SU-DHL-6 (cell line): ENCODE data around the gene DLD.

Experiments
- H2AFZ ChIP-seq: fragments of 200-600 bp; sonication (generic); 2 replicates; pipeline ENCODE4 v1.6.1; 2014; ENCODE audit warnings: low read depth, mild to moderate bottlenecking, moderate library complexity, mixed read lengths, antibody characterized with exemption, low read length; ENCODE audit not compliant: severe bottlenecking
- H3F3A ChIP-seq: fragments of 200-600 bp; shearing (Covaris generic); 2 replicates; pipeline ENCODE4 v1.6.0; 2016; ENCODE audit warnings: antibody characterized with exemption, mild to moderate bottlenecking; ENCODE audit not compliant: insufficient read depth
- H3K27ac ChIP-seq: fragments of 200-600 bp; sonication (generic); 2 replicates; pipeline ENCODE4 v1.5.1; 2016; ENCODE audit warnings: low read depth, mild to moderate bottlenecking, low read length, moderate library complexity, mixed read lengths
- H3K27me3 ChIP-seq: fragments of 200-600 bp; sonication (generic), shearing (Covaris generic); 2 replicates; pipeline ENCODE4 v1.6.0; 2014; ENCODE audit warnings: mild to moderate bottlenecking, low read length
- H3K36me3 ChIP-seq: fragments of 200-600 bp; sonication (generic); 2 replicates; pipeline ENCODE4 v1.6.1; 2014; ENCODE audit warnings: mild to moderate bottlenecking, low read length, mixed read lengths
- H3K4me2 ChIP-seq: fragments of 300-600, 200-600 bp; shearing (Covaris generic), sonication (generic); 2 replicates; pipeline ENCODE4 v1.6.0; 2014; ENCODE audit warnings: low read length, low read depth, mild to moderate bottlenecking; ENCODE audit not compliant: poor library complexity, severe bottlenecking
- H3K4me3 ChIP-seq: fragments of 200-600 bp; sonication (generic); 2 replicates; pipeline ENCODE4 v1.5.1; 2014; ENCODE audit warnings: antibody characterized with exemption, low read length, mild to moderate bottlenecking, mixed read lengths; ENCODE audit not compliant: insufficient read depth, poor library complexity, severe bottlenecking
- H3K79me2 ChIP-seq: fragments of 200-600 bp; sonication (generic); 2 replicates; pipeline ENCODE4 v1.6.1; 2014; ENCODE audit warnings: mild to moderate bottlenecking, low read length, moderate library complexity; ENCODE audit not compliant: insufficient read depth
- H3K9ac ChIP-seq: fragments of 200-600 bp; sonication (generic); 2 replicates; pipeline ENCODE4 v1.7.0; 2014; ENCODE audit warnings: mild to moderate bottlenecking, low read length
- H3K9me2 ChIP-seq: fragments of 200-600 bp; sonication (generic); replicated peaks from 2 replicates; pipeline ENCODE4 v1.6.1; 2014; ENCODE audit warnings: low read length; ENCODE audit not compliant: insufficient read depth
- H3K9me3 ChIP-seq: fragments of 200-600 bp; sonication (generic); 2 replicates; pipeline ENCODE4 v1.6.1; 2014; ENCODE audit warnings: low read length, mixed read lengths; ENCODE audit not compliant: insufficient read depth
- H4K20me1 ChIP-seq: fragments of 200-600 bp; sonication (generic); 2 replicates; pipeline ENCODE4 v1.6.1; 2014; ENCODE audit warnings: low read depth, mild to moderate bottlenecking, antibody characterized with exemption, low read length, moderate library complexity, mixed read lengths
- CTCF ChIP-seq: fragments of 200-600 bp; sonication (generic); IDR thresholded peaks from one replicate; pipeline ENCODE4 v1.5.1; 2017; ENCODE audit warnings: antibody characterized with exemption, mild to moderate bottlenecking, low read length, moderate library complexity; ENCODE audit not compliant: insufficient read depth, poor library complexity, severe bottlenecking
- EZH2phosphoT487 ChIP-seq: fragments of 200-600 bp; sonication (generic), shearing (Covaris generic); conservative IDR thresholded peaks from 2 replicates; pipeline ENCODE4 v1.6.1; 2018; ENCODE audit warnings: mild to moderate bottlenecking, antibody characterized with exemption, low read length, moderate library complexity, mixed read lengths

The DLD gene

GRCh38 chr7:107938456-107939250, 47.7 kb downstream of the DLD start:
- Histone ChIP-seq H3K27ac (no peak overlapping the region), H3K9me2 (no peaks in the 10 kb centered on the region), H2AFZ (no peak overlapping the region), H3K4me2 (no peak overlapping the region), H3K79me2 (no peaks in the 10 kb centered on the region), H3K27me3 (no peaks in the 10 kb centered on the region), H3K4me3 (no peak overlapping the region), H3K9ac (no peak overlapping the region), H3F3A (0 out of 2 replicates have a peak, but pooled peaks cover 4% of the 10 kb centered on the region), H3K36me3 (no peaks in the 10 kb centered on the region), H3K9me3 (no peaks in the 10 kb centered on the region), H4K20me1 (no peaks in the 10 kb centered on the region)
- TF ChIP-seq EZH2phosphoT487 (no peak), CTCF (no peak)

- H3K9me3 ChIP-seq = no peaks in the 10 kb centered on the region
- H3K4me3 ChIP-seq = no peak overlapping the region
- H3F3A ChIP-seq = 0 out of 2 replicates have a peak, but pooled peaks cover 4% of the 10 kb centered on the region
- H2AFZ ChIP-seq = no peak overlapping the region
- H3K27ac ChIP-seq = no peak overlapping the region
- no peaks in the 10 kb centered on the region for H4K20me1 ChIP-seq
- no peaks in the 10 kb centered on the region for H3K9me2 ChIP-seq
- no peak for TF ChIP-seq EZH2phosphoT487
- TF ChIP-seq CTCF = no peak
- no peaks in the 10 kb centered on the region for H3K36me3 ChIP-seq
- no peaks in the 10 kb centered on the region for H3K79me2 ChIP-seq
- H3K9ac ChIP-seq = no peak overlapping the region
- H3K4me2 ChIP-seq = no peak overlapping the region
- no peaks in the 10 kb centered on the region for H3K27me3 ChIP-seq
Measured at GRCh38 chr7:107939573-107940489, 48.8 kb downstream of the DLD start.

GRCh38 chr7:107940951-107941350, 50.0 kb downstream of the DLD start:
- no peaks in the 10 kb centered on the region for H3K79me2 ChIP-seq
- H3K36me3 ChIP-seq = no peaks in the 10 kb centered on the region
- no peaks in the 10 kb centered on the region for H3K27me3 ChIP-seq
- H3K4me2 ChIP-seq = no peak overlapping the region
- H3K4me3 ChIP-seq = no peak overlapping the region
- TF ChIP-seq CTCF (no peak), EZH2phosphoT487 (no peak)
- H3F3A ChIP-seq = 0 out of 2 replicates have a peak, but pooled peaks cover 4% of the 10 kb centered on the region
- H2AFZ ChIP-seq = no peak overlapping the region
- H3K27ac ChIP-seq = no peak overlapping the region
- H4K20me1 ChIP-seq = no peaks in the 10 kb centered on the region
- H3K9me3 ChIP-seq = no peaks in the 10 kb centered on the region
- H3K9me2 ChIP-seq = no peaks in the 10 kb centered on the region
- H3K9ac ChIP-seq = no peak overlapping the region
